Rectal smooth muscle tissue (tissue), 1 donor: Measurements from ENCODE around the gene MN1.

ENCODE experiments used
- H3K27ac ChIP-seq: one replicate; pipeline ENCODE4 v1.7.0; 2013; ENCODE audit warnings: low read depth, low read length, inconsistent platforms
- H3K27me3 ChIP-seq: one replicate; pipeline ENCODE4 v1.7.0; 2013; ENCODE audit warnings: low read length; ENCODE audit not compliant: control insufficient read depth, insufficient read depth
- H3K36me3 ChIP-seq: one replicate; pipeline ENCODE4 v1.7.0; 2013; ENCODE audit warnings: low read length; ENCODE audit not compliant: control insufficient read depth, insufficient read depth
- H3K4me1 ChIP-seq: one replicate; pipeline ENCODE4 v1.7.0; 2013; ENCODE audit warnings: low read length; ENCODE audit not compliant: control insufficient read depth, insufficient read depth
- H3K4me3 ChIP-seq: one replicate; pipeline ENCODE4 v1.7.0; 2013; ENCODE audit warnings: low read length
- H3K9ac ChIP-seq: one replicate; pipeline ENCODE4 v1.7.0; 2013; ENCODE audit warnings: low read length

Gene MN1

GRCh38 chr22:27717094-27717493 is 84.5 kb downstream of the MN1 start:
- no peaks in the 10 kb centered on the region for H3K4me1 ChIP-seq
- no peak overlapping the region for H3K4me3 ChIP-seq
- no peak overlapping the region for H3K27ac ChIP-seq
- H3K27me3 ChIP-seq = peaks cover 2% of the 10 kb centered on the region
- H3K9ac ChIP-seq = no peak overlapping the region
- no peaks in the 10 kb centered on the region for H3K36me3 ChIP-seq

GRCh38 chr22:27716074-27716473 is 85.5 kb downstream of the MN1 start:
- Histone ChIP-seq H3K4me1 (no peaks in the 10 kb centered on the region), H3K27ac (no peak overlapping the region)

DNA sequence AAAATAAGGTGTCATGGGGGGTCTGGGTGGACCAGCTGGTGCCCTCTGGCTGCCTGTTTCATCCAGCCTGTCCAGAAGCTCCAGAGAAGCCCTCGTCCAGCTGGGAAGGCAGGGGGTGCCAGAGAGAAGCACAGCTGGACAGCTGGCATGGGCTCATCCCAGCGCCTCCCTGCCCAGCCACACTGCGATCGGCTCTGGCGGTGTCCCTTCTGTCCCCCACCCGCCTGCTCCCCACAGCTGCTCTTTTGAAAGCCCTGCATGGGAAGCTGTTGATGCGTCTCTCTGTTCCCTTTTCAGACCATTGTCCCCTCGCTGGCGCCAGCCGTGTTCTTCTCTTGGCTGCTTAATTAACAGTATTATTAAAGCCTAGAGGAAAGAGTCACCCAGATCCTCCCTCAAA is 86.5 kb downstream of the MN1 start:
- peaks cover 2% of the 10 kb centered on the region for H3K27me3 ChIP-seq
- H3K4me1 ChIP-seq = no peaks in the 10 kb centered on the region
- no peak overlapping the region for H3K4me3 ChIP-seq
- H3K36me3 ChIP-seq = no peaks in the 10 kb centered on the region
- no peak overlapping the region for H3K27ac ChIP-seq
- no peak overlapping the region for H3K9ac ChIP-seq

More at GRCh38 chr22:27716074-27716473, 85.5 kb downstream of the MN1 start:
- H3K36me3 ChIP-seq = no peaks in the 10 kb centered on the region
- H3K4me3 ChIP-seq = no peak overlapping the region
- H3K27me3 ChIP-seq = peaks cover 2% of the 10 kb centered on the region
- no peak overlapping the region for H3K9ac ChIP-seq

DNA sequence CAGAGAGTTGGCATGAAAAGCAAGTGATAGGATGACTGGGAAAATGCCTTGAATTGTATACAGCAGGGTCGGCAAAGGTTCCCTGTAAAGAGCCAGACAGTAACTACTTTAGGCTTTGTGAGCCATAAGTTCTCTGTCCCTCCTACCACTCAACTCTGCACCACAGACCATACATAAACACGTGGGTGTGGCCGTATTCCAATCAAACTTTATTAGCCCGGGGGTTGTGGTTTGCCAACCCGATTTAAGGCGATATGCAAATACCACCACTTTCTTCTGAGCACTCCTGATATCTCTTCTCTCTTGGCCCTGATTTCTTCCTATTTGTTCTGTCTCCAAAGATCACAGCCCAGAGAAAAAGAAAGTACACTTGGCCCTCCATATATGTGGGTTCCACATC is 87.5 kb downstream of the MN1 start:
- Histone ChIP-seq H3K9ac (no peak overlapping the region), H3K4me3 (no peak overlapping the region), H3K27me3 (peaks cover 2% of the 10 kb centered on the region), H3K27ac (no peak overlapping the region), H3K4me1 (no peaks in the 10 kb centered on the region), H3K36me3 (no peaks in the 10 kb centered on the region)

- no peaks in the 10 kb centered on the region for H3K4me1 ChIP-seq
- H3K36me3 ChIP-seq = no peaks in the 10 kb centered on the region
- H3K27ac ChIP-seq = no peak overlapping the region
- peaks cover 2% of the 10 kb centered on the region for H3K27me3 ChIP-seq
- H3K4me3 ChIP-seq = no peak overlapping the region
- H3K9ac ChIP-seq = no peak overlapping the region
Observed at GRCh38 chr22:27713461-27713860, 88.1 kb downstream of the MN1 start.

DNA sequence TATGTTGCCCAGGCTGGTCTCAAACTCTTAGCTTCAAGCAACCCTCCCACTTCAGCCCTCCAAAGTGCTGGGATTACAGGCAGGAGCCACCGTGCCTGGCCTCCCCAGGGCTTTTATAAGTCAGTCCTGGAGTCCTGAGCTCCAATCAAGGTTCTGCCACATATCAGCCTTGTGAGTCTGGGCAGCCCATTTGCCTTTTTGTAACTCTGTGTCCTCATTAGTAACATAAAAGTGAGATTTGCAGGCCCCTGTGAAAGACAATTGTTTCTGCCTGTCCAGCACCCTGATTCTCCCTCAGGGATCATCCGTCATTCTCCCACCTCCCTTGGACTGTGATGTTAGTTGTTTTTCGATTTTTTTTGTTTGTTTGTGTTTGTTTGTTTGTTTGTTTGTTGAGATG is 89.8 kb downstream of the MN1 start:
- no peak overlapping the region for H3K27ac ChIP-seq
- H3K27me3 ChIP-seq = no peaks in the 10 kb centered on the region
- H3K4me3 ChIP-seq = no peak overlapping the region
- H3K36me3 ChIP-seq = no peaks in the 10 kb centered on the region
- H3K4me1 ChIP-seq = no peaks in the 10 kb centered on the region
- no peak overlapping the region for H3K9ac ChIP-seq

GRCh38 chr22:27711012-27711411 is 90.5 kb downstream of the MN1 start:
- no peaks in the 10 kb centered on the region for H3K36me3 ChIP-seq
- no peak overlapping the region for H3K27ac ChIP-seq
- no peak overlapping the region for H3K4me3 ChIP-seq
- H3K9ac ChIP-seq = no peak overlapping the region
- H3K27me3 ChIP-seq = no peaks in the 10 kb centered on the region
- no peaks in the 10 kb centered on the region for H3K4me1 ChIP-seq

DNA sequence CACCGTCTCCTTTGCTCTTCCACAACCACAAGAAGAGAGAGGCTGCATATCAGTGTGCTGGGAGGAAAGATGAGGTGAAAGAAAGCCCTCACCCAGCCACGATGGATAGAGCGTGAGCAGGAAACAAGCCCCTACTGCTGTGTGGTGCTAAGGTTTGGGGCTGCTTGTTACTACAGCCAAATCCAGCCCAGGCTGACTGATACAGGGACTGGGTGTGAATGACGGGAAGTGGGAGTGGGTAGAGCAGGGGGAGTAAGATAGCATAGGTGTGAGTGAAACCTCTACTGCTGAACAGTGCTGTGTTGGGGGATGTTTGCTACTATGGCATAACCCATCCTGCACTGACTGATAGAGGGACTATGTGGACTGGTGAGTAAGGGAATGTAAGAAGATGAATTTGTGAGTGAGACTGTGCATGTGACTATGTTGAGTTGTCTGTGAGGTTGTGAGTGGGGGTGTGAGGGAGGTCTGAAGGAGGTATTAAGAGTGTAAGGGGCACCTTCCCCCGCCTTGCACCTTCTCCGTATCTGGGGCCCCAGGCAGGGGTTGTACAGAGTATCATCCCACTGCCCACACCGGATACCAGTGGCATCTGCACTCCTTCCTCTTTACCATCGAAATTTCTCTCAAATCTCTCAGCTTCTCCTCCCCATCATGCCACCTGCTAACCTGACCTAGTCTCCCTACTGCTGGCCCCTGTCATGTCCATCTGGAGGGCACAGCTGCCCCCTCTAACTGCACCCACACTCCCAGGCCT is 91.5 kb downstream of the MN1 start:
- Histone ChIP-seq H3K27ac (no peak overlapping the region), H3K36me3 (no peaks in the 10 kb centered on the region), H3K4me1 (no peaks in the 10 kb centered on the region), H3K9ac (no peak overlapping the region), H3K27me3 (no peaks in the 10 kb centered on the region), H3K4me3 (no peak overlapping the region)

DNA sequence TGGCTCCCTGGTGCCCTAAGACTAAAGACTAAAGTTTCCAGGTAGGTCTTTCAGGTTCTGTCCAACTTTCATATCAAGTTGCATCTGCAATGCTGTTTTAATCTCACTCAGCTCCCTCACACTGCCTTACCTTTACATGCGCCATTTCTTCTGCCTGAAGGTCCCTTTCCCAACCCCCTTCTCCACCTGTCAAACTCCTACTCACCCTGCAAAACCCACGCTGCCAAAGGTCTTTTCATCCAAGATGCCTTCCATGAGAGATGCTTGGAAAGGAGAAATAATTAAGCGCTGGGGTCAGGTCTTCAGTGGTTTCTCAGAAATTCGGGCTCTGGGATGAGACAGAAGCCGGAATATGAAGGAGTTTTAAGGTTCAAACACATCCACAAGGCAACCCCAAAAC is 95.1 kb downstream of the MN1 start:
- Histone ChIP-seq H3K9ac (no peak overlapping the region), H3K27me3 (no peaks in the 10 kb centered on the region), H3K4me1 (no peaks in the 10 kb centered on the region), H3K27ac (no peak overlapping the region), H3K4me3 (no peak overlapping the region), H3K36me3 (no peaks in the 10 kb centered on the region)

DNA sequence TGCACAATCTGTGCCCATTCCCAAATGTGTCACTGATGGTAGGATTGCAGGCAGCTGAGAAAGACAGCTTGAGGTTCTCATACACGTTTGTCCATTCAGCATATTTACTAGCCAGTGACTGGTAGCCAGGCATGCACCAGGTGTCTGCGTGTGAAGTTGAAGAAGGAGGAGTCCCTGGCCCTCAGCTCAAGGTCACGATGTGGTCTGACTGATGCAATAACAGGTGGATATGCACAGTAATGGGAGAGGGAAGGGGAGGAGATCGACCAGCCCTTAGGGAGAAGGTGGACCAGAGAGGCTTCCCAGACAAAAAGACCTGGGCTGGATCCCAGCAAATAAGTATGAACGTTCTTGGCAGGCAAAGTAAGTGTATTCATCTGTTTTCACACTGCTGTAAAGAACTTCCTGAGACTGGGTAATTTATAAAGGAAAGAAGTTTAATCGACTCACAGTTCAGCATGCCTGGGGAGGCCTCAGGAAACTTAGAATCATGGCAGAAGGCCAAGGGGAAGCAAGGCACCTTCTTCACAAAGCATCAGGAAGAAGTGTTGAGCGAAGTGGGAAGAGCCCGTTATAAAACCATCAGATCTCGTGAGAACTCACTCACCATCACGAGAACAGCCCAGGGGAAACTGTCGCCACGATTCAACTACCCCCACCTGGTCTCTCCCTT is 96.0 kb downstream of the MN1 start:
- Histone ChIP-seq H3K27ac (no peak overlapping the region), H3K9ac (no peak overlapping the region), H3K4me1 (no peaks in the 10 kb centered on the region), H3K4me3 (no peak overlapping the region), H3K27me3 (no peaks in the 10 kb centered on the region), H3K36me3 (no peaks in the 10 kb centered on the region)

DNA sequence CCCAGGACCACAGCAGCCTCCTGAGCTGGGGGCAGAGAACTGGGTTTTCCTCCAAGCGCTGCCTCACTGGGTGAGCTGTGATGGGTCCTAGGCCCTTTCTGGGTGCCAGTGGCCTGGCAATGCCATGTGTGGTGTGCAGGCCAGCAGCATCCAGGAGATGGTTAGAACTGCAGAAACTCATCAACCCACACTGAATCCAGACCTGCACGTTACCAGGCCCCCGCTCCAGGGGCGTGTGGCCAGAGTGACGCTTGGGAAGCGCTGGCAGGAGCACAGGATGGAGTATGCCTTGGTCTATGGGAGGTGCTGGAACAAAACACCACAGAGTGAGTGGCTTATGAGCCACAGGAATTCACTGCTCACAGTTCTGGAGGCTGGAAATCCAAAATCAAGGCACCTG is 97.0 kb downstream of the MN1 start:
- H3K27ac ChIP-seq = no peak overlapping the region
- no peaks in the 10 kb centered on the region for H3K36me3 ChIP-seq
- H3K4me3 ChIP-seq = no peak overlapping the region
- no peak overlapping the region for H3K9ac ChIP-seq
- H3K4me1 ChIP-seq = no peaks in the 10 kb centered on the region
- H3K27me3 ChIP-seq = no peaks in the 10 kb centered on the region

GRCh38 chr22:27699383-27700019 is 102.1 kb downstream of the MN1 start:
- no peak overlapping the region for H3K9ac ChIP-seq
- no peak overlapping the region for H3K27ac ChIP-seq
- H3K27me3 ChIP-seq = no peaks in the 10 kb centered on the region
- no peaks in the 10 kb centered on the region for H3K4me1 ChIP-seq
- H3K36me3 ChIP-seq = no peaks in the 10 kb centered on the region
- no peak overlapping the region for H3K4me3 ChIP-seq
